Measurements from ENCODE around the gene CCDC27. TPM values are rescaled to one million over a fixed set of nuclear protein-coding genes. Genes with fewer than 3 reads are reported as not detected.

The CCDC27 gene
- total and polyA plus RNA-seq, 2 of the 13 experiments (the other 11 are each of a cell fraction or from before 2014, with no cell fraction given): not detected

DNA sequence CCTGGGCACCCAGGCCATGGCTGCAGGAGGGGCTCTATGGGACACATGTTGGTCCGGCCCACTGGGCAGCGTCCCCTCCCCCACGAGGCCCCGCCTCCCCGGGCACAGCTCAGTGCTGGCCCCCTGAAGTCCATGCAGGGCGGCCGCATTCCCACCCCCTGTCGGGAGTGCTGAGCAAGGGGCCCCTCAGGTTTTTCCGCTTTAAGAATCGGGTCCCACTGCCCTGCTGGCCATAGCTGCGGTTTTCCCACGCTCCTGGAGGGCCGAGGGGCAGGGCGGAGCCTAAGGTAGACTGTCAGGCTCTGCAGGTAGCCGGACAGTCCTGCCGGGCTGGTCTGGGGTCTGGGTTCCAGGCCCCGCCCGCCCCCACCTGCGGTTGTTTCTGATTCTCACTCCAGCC lies 43.5 kb upstream of the CCDC27 start (continued):
- TF ChIP-seq ZNF687 (CRISPR knock-in tag; IDR thresholded peaks at IDR 0.05) (no peak), ZNF431 (CRISPR knock-in tag; IDR thresholded peaks at IDR 0.05; ENCODE audit: borderline replicate concordance, low read depth) (no peak), ZNF616 (CRISPR knock-in tag; IDR thresholded peaks at IDR 0.05; ENCODE audit: low read depth) (no peak), ZNF776 (CRISPR knock-in tag; IDR thresholded peaks at IDR 0.05) (no peak), AGO1 (IDR thresholded peaks at IDR 0.05; ENCODE audit: low read depth, low read length, poor library complexity, severe bottlenecking) (no peak), ZNF430 (CRISPR knock-in tag; IDR thresholded peaks at IDR 0.05) (no peak), MED8 (CRISPR knock-in tag; IDR thresholded peaks at IDR 0.05; ENCODE audit: insufficient replicate concordance) (no peak), THYN1 (CRISPR knock-in tag; IDR thresholded peaks at IDR 0.05; ENCODE audit: borderline replicate concordance, low read depth) (no peak)

DNA sequence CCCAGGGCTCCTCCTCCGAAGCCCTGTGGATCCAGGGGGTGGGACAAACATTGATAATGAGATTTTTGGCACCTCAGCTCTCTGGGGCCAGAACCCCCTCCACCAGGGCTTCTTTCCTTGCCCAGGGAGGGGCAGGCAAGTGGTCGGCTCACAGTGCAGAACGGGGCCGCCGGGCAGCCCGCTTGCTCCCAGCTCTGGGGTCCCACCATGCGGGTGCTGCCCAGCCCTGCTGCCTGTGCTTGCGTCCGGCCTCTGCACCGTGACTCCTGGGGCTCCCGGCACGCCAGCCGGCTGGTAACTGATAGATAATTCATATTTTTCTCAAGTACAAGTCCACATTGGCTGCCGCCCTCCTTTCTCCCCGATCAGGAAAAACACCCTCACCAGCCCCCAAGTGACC lies 42.0 kb upstream of the CCDC27 start:
- Histone ChIP-seq H3K4me1 (ENCODE audit: insufficient read depth, low read length) (no peaks in the 10 kb centered on the region), H3K4me2 (ENCODE audit: low read depth, low read length) (no peak overlapping the region), H3K27ac (ENCODE audit: extremely low read length, insufficient read depth, low read length) (no peak overlapping the region), H3K79me2 (ENCODE audit: insufficient read depth, low read length) (no peaks in the 10 kb centered on the region), H4K20me1 (ENCODE audit: insufficient read depth, low read length) (0 out of 2 replicates have a peak, but pooled peaks cover 2% of the 10 kb centered on the region), H2AFZ (ENCODE audit: low read length) (no peak overlapping the region), H3K9ac (ENCODE audit: insufficient read depth, low read depth, low read length) (no peak overlapping the region), H3K36me3 (replicated peaks in 1 of 2; ENCODE audit: control insufficient read depth in 1 of 2, insufficient read depth in 2 of 2, low read length in 2 of 2) (no peaks in the 10 kb centered on the region), H3K4me3 (replicated peaks in 1 of 3; ENCODE audit: insufficient read depth in 1 of 3, low read depth in 2 of 3, low read length in 3 of 3) (no peak overlapping the region), H3K27me3 (ENCODE audit: control insufficient read depth in 1 of 2, insufficient read depth in 2 of 2, low read length in 2 of 2) (no peaks in the 10 kb centered on the region), H3K9me3 (ENCODE audit: low read length) (no peaks in the 10 kb centered on the region)
- DNase-seq (ENCODE audit: low spot score): no peak
- ATAC-seq: no peak
- ChIA-PET CTCF (ENCODE audit: low intra/inter-chr PET ratio, low total read pairs) (no interaction called here), POLR2A (no interaction called here)
- in situ Hi-C loops (cut with HindIII; ENCODE audit: extremely low pct_ligation_motif_present, low pct_unique_long_range_greater_than_20kb) (no loop called here), intact Hi-C loops (cut with micrococcal nuclease; ENCODE audit: unreplicated experiment) (no loop called here)
- FAIRE-seq: no peak
- no TSS peak for BruUV-seq (replicated peaks)
- 91% methylated on average over 11 of the region's 15 CpGs for WGBS (ENCODE audit: low lambda C conversion rate)
- TF ChIP-seq POGZ (CRISPR knock-in tag; IDR thresholded peaks at IDR 0.05): no peak
- TF ChIP-seq ZBTB44 (CRISPR knock-in tag; IDR thresholded peaks at IDR 0.05): no peak
- TF ChIP-seq KLF16 (CRISPR knock-in tag; IDR thresholded peaks at IDR 0.05): no peak
- no peak for TF ChIP-seq SIX1 (CRISPR knock-in tag; IDR thresholded peaks at IDR 0.05; ENCODE audit: borderline replicate concordance)
- TF ChIP-seq, protein P1, sequence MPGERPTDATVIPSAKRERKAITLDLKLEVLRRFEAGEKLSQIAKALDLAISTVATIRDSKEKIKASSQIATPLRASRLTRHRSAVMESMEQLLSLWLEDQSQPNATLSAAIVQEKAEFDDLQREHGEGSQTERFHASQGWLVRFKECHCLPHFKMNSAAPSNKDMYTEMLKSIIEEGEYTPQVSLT (CRISPR knock-in tag; IDR thresholded peaks at IDR 0.05; ENCODE audit: borderline replicate concordance, low read depth): no peak
- no peak for TF ChIP-seq ZFYVE20 (CRISPR knock-in tag; IDR thresholded peaks at IDR 0.05; ENCODE audit: borderline replicate concordance, low read depth)
- no peak for TF ChIP-seq ZNF263 (CRISPR knock-in tag; IDR thresholded peaks at IDR 0.05)
- TF ChIP-seq PHF20 (CRISPR knock-in tag; IDR thresholded peaks at IDR 0.05): no peak
